ENCODE results near the gene PPFIA3. TPM values are rescaled to one million over a fixed set of nuclear protein-coding genes. Genes with fewer than 3 reads are reported as not detected.
"Not testable (repeated sequence)": the region's sequence is repeated elsewhere in the genome, so short reads cannot be mapped to it uniquely, and the experiment has no call there.

Gene PPFIA3
- total RNA-seq, 2 experiments from 2014 or later: 2.0 to 2.8 TPM

DNA sequence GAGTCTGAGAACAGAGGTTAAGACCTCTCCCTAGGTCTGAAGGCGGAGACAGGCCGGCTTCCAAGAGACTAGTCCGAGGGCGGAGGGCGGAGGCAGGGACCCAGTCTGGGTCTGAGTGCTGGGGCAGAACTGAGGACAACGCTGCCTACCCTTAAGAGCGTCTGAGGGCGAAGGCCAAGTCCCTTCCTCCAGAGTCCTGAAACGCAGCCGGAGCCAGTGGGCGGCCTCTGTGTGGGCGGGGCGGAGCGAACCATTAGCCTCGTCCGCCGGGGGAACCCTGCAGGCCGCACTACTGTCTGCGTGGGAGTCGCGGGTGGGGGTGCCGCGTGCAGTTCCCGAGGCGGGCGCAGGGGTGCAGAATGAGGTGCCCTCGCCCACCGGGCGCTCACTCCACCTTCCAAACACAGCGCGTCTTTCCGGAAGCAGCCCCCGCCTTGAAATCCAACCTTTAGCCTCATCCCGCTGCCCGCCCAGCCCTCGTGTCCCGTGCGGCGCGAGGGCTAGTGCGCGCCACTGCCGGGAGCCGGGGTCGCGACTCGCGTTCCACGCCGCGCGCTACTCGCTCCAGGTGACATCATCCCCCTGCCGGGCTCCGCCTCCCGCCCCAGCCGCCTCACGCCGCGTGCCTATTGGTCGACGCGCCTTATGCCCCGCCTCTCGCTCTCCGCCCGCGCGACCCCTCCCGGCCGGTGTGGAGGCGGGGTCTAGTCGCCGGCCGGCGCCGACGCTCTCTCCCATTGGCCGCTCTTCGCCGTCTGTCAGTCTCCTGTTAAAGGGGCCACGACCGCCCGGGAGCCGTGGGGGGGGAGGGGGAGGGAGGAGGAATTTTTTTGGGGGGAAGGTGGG, 556 bp upstream of the PPFIA3 start, which contains the start of gene C19orf73:
Gene C19orf73 (minus strand): TSS at position 579 of the 846 bp plus-strand sequence. CDS start 121 bp downstream, at position 458.
- peak within 1 kb of the TSS; percentile 89 to 92 for H3K27ac ChIP-seq (ENCODE audit: low read depth in 1 of 2, low read length in 2 of 2)
- H3K9me3 ChIP-seq (ENCODE audit: control insufficient read depth in 1 of 2, insufficient read depth in 1 of 2, low read length in 2 of 2): no peaks in the 10 kb centered on the region
- Mint-ChIP-seq H3K4me3 (peak within 1 kb of the TSS; percentile 92), H3K27ac (peak within 1 kb of the TSS; percentile 82), H3K36me3 (ENCODE audit: low read depth) (peaks cover 2% of the 10 kb centered on the region), H3K27me3 (no peaks in the 10 kb centered on the region), H3K9me3 (no peaks in the 10 kb centered on the region), H3K4me1 (ENCODE audit: low read depth) (peaks cover 41% of the 10 kb centered on the region)
- peaks cover 45% of the 10 kb centered on the region for H3K4me1 ChIP-seq (ENCODE audit: insufficient read depth, low read length)
- DNase-seq (peak; percentile 91 to 99 (median 95)), ATAC-seq (ENCODE audit: poor library complexity) (peak; percentile 78)
- no peaks in the 10 kb centered on the region for H3K36me3 ChIP-seq (ENCODE audit: insufficient read depth, low read length)
- intact Hi-C loops (cut with DNase I, micrococcal nuclease): loop anchor here in 1 of 2 experiments (1.0 to 10.0 kb wide), 3 partner anchors 10 to 644 kb away; partner anchors contain the start of gene DBP
- TF ChIP-seq, protein P1, sequence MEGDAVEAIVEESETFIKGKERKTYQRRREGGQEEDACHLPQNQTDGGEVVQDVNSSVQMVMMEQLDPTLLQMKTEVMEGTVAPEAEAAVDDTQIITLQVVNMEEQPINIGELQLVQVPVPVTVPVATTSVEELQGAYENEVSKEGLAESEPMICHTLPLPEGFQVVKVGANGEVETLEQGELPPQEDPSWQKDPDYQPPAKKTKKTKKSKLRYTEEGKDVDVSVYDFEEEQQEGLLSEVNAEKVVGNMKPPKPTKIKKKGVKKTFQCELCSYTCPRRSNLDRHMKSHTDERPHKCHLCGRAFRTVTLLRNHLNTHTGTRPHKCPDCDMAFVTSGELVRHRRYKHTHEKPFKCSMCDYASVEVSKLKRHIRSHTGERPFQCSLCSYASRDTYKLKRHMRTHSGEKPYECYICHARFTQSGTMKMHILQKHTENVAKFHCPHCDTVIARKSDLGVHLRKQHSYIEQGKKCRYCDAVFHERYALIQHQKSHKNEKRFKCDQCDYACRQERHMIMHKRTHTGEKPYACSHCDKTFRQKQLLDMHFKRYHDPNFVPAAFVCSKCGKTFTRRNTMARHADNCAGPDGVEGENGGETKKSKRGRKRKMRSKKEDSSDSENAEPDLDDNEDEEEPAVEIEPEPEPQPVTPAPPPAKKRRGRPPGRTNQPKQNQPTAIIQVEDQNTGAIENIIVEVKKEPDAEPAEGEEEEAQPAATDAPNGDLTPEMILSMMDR (IDR thresholded peaks at IDR 0.05): peak; percentile 46
- ChIA-PET POLR2A (interaction anchor here (1.2 kb wide), 1 partner anchor 28 kb away, joined by 5 read pairs; no protein-coding TSS in a partner anchor), CTCF (interaction anchor here (1.5 to 3.1 kb wide), 4 partner anchors 9 to 21 kb away, joined by 3 to 9 read pairs (median 8); no protein-coding TSS in a partner anchor)
- peak within 1 kb of the TSS; percentile 69 for H3K4me3 ChIP-seq (ENCODE audit: low read length)
- no peaks in the 10 kb centered on the region for H3K27me3 ChIP-seq (ENCODE audit: control insufficient read depth in 1 of 2, insufficient read depth in 2 of 2, low read length in 2 of 2)

DNA sequence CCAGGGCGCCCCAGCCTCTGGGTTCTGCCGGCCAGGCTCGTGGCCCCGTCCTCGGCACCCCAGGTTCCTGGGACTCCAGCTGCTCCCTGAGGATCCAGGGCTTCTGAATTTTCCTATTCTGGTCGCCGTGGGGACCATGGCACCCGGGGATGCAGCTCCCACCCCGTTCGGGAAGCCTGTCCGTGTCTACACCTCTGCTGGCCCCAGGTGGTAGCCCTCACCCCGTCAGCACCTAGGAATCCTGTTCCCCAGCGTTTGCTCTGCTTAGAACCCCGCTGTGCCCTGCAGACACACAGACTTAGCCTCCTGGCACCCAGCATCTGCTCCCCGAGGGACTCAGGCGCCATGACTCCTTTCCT, 960 bp downstream of the PPFIA3 start:
- H3K4me3 ChIP-seq (ENCODE audit: low read length): no peak overlapping the region
- Mint-ChIP-seq H3K27ac (peak overlapping the region; percentile 11), H3K27me3 (no peaks in the 10 kb centered on the region), H3K4me3 (peak overlapping the region; percentile 82), H3K36me3 (ENCODE audit: low read depth) (no peaks in the 10 kb centered on the region), H3K9me3 (no peaks in the 10 kb centered on the region), H3K4me1 (ENCODE audit: low read depth) (peaks cover 34% of the 10 kb centered on the region)
- no peaks in the 10 kb centered on the region for H3K27me3 ChIP-seq (ENCODE audit: control insufficient read depth in 1 of 2, insufficient read depth in 2 of 2, low read length in 2 of 2)
- ChIA-PET CTCF (interaction anchor here (1.5 to 3.1 kb wide), 2 partner anchors 14 to 23 kb away, joined by 3 to 8 read pairs; no protein-coding TSS in a partner anchor), POLR2A (interaction anchor here (1.0 to 1.2 kb wide), 2 partner anchors 8 to 27 kb away, joined by 5 to 6 read pairs; no protein-coding TSS in a partner anchor)
- ATAC-seq (ENCODE audit: poor library complexity): no peak
- intact Hi-C loops (cut with DNase I, micrococcal nuclease): no loop called here
- no peak for DNase-seq
- peaks cover 34% of the 10 kb centered on the region for H3K4me1 ChIP-seq (ENCODE audit: insufficient read depth, low read length)
- no peaks in the 10 kb centered on the region for H3K9me3 ChIP-seq (ENCODE audit: control insufficient read depth in 1 of 2, insufficient read depth in 1 of 2, low read length in 2 of 2)
- H3K27ac ChIP-seq (ENCODE audit: low read depth in 1 of 2, low read length in 2 of 2): no peak overlapping the region
- no peaks in the 10 kb centered on the region for H3K36me3 ChIP-seq (ENCODE audit: insufficient read depth, low read length)
- TF ChIP-seq, protein P1 (IDR thresholded peaks at IDR 0.05): no peak

DNA sequence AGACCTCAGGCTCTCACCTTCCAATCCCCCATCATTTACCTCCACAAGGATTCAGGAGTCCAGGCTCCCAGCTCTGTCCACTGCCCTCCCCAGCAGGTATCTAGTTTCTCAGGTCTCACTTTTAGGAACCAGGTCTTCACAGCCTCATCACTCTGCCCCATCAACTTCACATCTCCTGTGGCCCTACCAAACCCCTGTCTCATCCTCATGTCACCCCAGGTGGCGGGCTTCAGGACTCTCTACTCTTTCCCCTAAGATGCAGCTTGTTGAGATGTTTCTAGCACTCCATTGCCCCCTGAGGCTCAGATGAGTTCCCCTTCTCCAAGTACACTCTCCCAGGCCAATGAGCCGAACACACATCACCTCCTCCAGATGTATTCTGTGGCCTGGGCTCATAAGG, 1.5 kb downstream of the PPFIA3 start:
- no peak overlapping the region for H3K27ac ChIP-seq (ENCODE audit: low read depth in 1 of 2, low read length in 2 of 2)
- no peaks in the 10 kb centered on the region for H3K36me3 Mint-ChIP-seq (ENCODE audit: low read depth)
- H3K4me1 Mint-ChIP-seq (ENCODE audit: low read depth): peaks cover 32% of the 10 kb centered on the region
- no peaks in the 10 kb centered on the region for H3K36me3 ChIP-seq (ENCODE audit: insufficient read depth, low read length)
- intact Hi-C loops (cut with DNase I, micrococcal nuclease): no loop called here
- peaks cover 34% of the 10 kb centered on the region for H3K4me1 ChIP-seq (ENCODE audit: insufficient read depth, low read length)
- DNase-seq: no peak
- H3K4me3 ChIP-seq (ENCODE audit: low read length): no peak overlapping the region
- no peaks in the 10 kb centered on the region for H3K27me3 Mint-ChIP-seq
- H3K27me3 ChIP-seq (ENCODE audit: control insufficient read depth in 1 of 2, insufficient read depth in 2 of 2, low read length in 2 of 2): no peaks in the 10 kb centered on the region
- H3K4me3 Mint-ChIP-seq: peak overlapping the region; percentile 82
- no peak for ATAC-seq (ENCODE audit: poor library complexity)
- ChIA-PET POLR2A (no interaction called here), CTCF (interaction anchor here (3.1 kb wide), 1 partner anchor 14 kb away, joined by 8 read pairs; no protein-coding TSS in a partner anchor)
- TF ChIP-seq, protein P1 (IDR thresholded peaks at IDR 0.05): no peak
- no peaks in the 10 kb centered on the region for H3K9me3 Mint-ChIP-seq
- peak overlapping the region; percentile 11 for H3K27ac Mint-ChIP-seq
- no peaks in the 10 kb centered on the region for H3K9me3 ChIP-seq (ENCODE audit: control insufficient read depth in 1 of 2, insufficient read depth in 1 of 2, low read length in 2 of 2)

DNA sequence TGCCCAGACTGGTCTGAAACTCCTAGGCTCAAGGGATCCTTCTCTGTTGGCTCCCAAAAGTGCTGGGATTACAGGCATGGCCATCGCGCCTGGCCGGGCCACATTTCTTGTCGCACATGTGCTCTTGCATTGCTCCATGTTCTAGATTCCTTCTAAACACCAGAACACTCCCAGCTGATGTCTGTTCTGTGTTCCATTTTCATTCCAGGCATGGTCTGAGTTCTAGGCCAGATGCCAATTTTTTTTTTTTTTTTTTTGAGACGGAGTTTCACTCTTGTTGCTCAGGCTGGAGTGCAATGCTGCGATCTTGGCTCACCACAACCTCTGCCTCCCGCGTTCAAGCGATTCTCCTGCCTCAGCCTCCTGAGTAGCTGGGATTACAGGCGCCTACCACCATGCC, 2.5 kb downstream of the PPFIA3 start:
- peaks cover 34% of the 10 kb centered on the region for H3K4me1 ChIP-seq (ENCODE audit: insufficient read depth, low read length)
- CTCF ChIA-PET: interaction anchor here (3.1 kb wide), 1 partner anchor 15 kb away, joined by 8 read pairs; no protein-coding TSS in a partner anchor
- H3K9me3 Mint-ChIP-seq; H3K4me3 ChIP-seq (ENCODE audit: low read length); POLR2A ChIA-PET; H3K27ac Mint-ChIP-seq; H3K4me3 Mint-ChIP-seq; ATAC-seq (ENCODE audit: poor library complexity); H3K27ac ChIP-seq (ENCODE audit: low read depth in 1 of 2, low read length in 2 of 2); intact Hi-C loops (cut with DNase I, micrococcal nuclease); H3K9me3 ChIP-seq (ENCODE audit: control insufficient read depth in 1 of 2, insufficient read depth in 1 of 2, low read length in 2 of 2); H3K27me3 ChIP-seq (ENCODE audit: control insufficient read depth in 1 of 2, insufficient read depth in 2 of 2, low read length in 2 of 2); H3K36me3 ChIP-seq (ENCODE audit: insufficient read depth, low read length); H3K36me3 Mint-ChIP-seq (ENCODE audit: low read depth); DNase-seq; H3K27me3 Mint-ChIP-seq: not testable (repeated sequence)
- peaks cover 24% of the 10 kb centered on the region for H3K4me1 Mint-ChIP-seq (ENCODE audit: low read depth)

DNA sequence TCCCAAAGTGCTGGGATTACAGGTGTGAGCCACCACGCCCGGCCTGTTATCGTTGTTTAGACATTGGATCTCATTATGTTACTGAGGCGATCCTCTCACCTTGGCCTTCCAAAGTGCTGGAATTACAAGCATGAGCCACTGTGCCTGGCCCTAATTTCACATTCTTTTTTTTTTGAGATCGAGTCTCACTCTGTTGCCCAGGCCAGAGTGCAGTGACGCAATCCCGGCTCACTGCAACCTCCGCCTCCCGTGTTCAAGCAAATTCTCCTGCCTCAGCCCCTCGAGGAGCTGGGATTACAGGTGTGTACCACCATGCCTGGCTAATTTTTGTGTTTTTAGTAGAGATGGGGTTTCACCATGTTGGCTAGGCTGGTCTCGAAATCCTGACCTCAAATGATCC, 3.9 kb downstream of the PPFIA3 start:
- DNase-seq; intact Hi-C loops (cut with DNase I, micrococcal nuclease); H3K9me3 Mint-ChIP-seq; POLR2A ChIA-PET; H3K27ac Mint-ChIP-seq; H3K27ac ChIP-seq (ENCODE audit: low read depth in 1 of 2, low read length in 2 of 2); H3K27me3 Mint-ChIP-seq; H3K36me3 Mint-ChIP-seq (ENCODE audit: low read depth); H3K4me3 ChIP-seq (ENCODE audit: low read length); H3K9me3 ChIP-seq (ENCODE audit: control insufficient read depth in 1 of 2, insufficient read depth in 1 of 2, low read length in 2 of 2); H3K27me3 ChIP-seq (ENCODE audit: control insufficient read depth in 1 of 2, insufficient read depth in 2 of 2, low read length in 2 of 2); H3K36me3 ChIP-seq (ENCODE audit: insufficient read depth, low read length); ATAC-seq (ENCODE audit: poor library complexity): not testable (repeated sequence)
- Mint-ChIP-seq H3K4me3 (peak overlapping the region; percentile 30), H3K4me1 (ENCODE audit: low read depth) (peaks cover 17% of the 10 kb centered on the region)
- CTCF ChIA-PET: interaction anchor here (0.7 kb wide), 1 partner anchor 25 kb away, joined by 3 read pairs; no protein-coding TSS in a partner anchor
- peaks cover 31% of the 10 kb centered on the region for H3K4me1 ChIP-seq (ENCODE audit: insufficient read depth, low read length)
